Stomach smooth muscle (tissue), 2 donors: ENCODE results near the gene EPSTI1.

ENCODE experiments used
- H3K27ac ChIP-seq: one replicate; pipeline ENCODE4 v1.7.0; 2013; ENCODE audit warnings: mild to moderate bottlenecking, low read length, inconsistent platforms
- H3K27me3 ChIP-seq, 2 donors: one replicate each; pipeline ENCODE4 v1.7.0; 2013; ENCODE audit warnings: low read length in 2 of 2; ENCODE audit not compliant: insufficient read depth in 2 of 2, control insufficient read depth in 1 of 2
- H3K36me3 ChIP-seq, 2 donors: one replicate each; pipeline ENCODE4 v1.7.0; 2013; ENCODE audit warnings: low read length in 2 of 2; ENCODE audit not compliant: control insufficient read depth in 2 of 2, insufficient read depth in 2 of 2
- H3K4me1 ChIP-seq: one replicate; pipeline ENCODE4 v1.7.0; 2013; ENCODE audit warnings: low read length; ENCODE audit not compliant: control insufficient read depth, insufficient read depth
- H3K4me3 ChIP-seq, 2 donors: one replicate each; pipeline ENCODE4 v1.7.0; 2013; ENCODE audit warnings: low read length in 2 of 2
- H3K9ac ChIP-seq, 2 donors: one replicate each; pipeline ENCODE4 v1.7.0; 2013; ENCODE audit warnings: low read length in 2 of 2, mild to moderate bottlenecking in 1 of 2
- H3K9me3 ChIP-seq, 2 donors: one replicate each; pipeline ENCODE4 v1.7.0; 2013; ENCODE audit warnings: low read length in 2 of 2; ENCODE audit not compliant: control insufficient read depth in 2 of 2
- donor health status: healthy.
- donor health status: Pancreatic carcinoma.

The EPSTI1 gene

DNA sequence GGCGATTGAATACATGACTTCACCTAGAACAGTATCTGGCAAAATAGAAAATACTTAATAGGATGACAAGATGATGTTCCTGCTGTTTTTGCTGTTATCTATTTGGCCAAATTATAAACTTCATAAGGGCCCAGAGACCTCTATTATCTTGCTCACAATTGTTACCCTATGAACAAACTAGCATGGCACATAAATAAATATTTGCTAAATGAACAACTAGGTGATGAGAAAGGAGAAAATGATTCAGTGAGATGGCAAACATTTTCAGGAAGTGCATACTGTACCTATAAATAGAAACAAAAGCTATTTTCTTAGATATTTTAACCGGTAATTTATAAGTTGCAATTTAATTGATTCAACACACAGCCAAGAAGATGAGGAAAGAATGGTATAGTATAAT, 132.3 kb downstream of the EPSTI1 start:
- Histone ChIP-seq H3K9ac (no peak overlapping the region), H3K27ac (no peak overlapping the region), H3K4me1 (no peaks in the 10 kb centered on the region), H3K4me3 (no peak overlapping the region), H3K9me3 (no peaks in the 10 kb centered on the region), H3K27me3 (no peaks in the 10 kb centered on the region), H3K36me3 (no peaks in the 10 kb centered on the region)

- Histone ChIP-seq H3K4me3 (no peak overlapping the region), H3K36me3 (no peaks in the 10 kb centered on the region), H3K9me3 (no peaks in the 10 kb centered on the region), H3K27me3 (no peaks in the 10 kb centered on the region), H3K9ac (no peak overlapping the region), H3K4me1 (no peaks in the 10 kb centered on the region), H3K27ac (no peak overlapping the region)
These were observed 136.6 kb downstream of the EPSTI1 start for GRCh38 chr13:42855410-42855809.

- no peaks in the 10 kb centered on the region for H3K27me3 ChIP-seq
- no peaks in the 10 kb centered on the region for H3K4me1 ChIP-seq
- no peak overlapping the region for H3K9ac ChIP-seq
- H3K9me3 ChIP-seq: no peaks in the 10 kb centered on the region
- H3K4me3 ChIP-seq: no peak overlapping the region
- H3K27ac ChIP-seq: no peak overlapping the region
- no peaks in the 10 kb centered on the region for H3K36me3 ChIP-seq
These were observed 139.9 kb downstream of the EPSTI1 start for GRCh38 chr13:42852136-42852535.

DNA sequence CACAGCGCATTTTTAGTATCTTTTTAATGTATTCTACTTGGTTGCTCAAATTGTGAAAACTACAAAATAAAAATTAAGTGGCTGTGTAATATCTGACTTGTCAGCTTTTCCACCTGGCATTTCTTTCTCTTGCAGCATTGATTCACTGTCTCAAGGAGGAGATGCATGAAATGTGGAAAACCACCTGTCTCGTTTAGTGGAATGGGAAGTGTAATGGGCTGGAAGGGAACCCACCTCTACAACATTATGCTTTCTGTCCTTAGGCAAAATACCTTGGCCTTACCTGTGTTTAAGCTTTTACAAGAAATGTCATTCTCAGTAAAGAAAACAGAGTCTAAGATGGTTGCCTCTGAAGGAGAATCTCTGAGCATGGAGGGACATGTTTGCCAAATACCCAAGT, 142.8 kb downstream of the EPSTI1 start:
- no peaks in the 10 kb centered on the region for H3K36me3 ChIP-seq
- no peaks in the 10 kb centered on the region for H3K4me1 ChIP-seq

GRCh38 chr13:42847891-42848663, 144.0 kb downstream of the EPSTI1 start:
- no peaks in the 10 kb centered on the region for H3K9me3 ChIP-seq
- no peak overlapping the region for H3K4me3 ChIP-seq
- H3K36me3 ChIP-seq: no peaks in the 10 kb centered on the region
- no peaks in the 10 kb centered on the region for H3K4me1 ChIP-seq
- H3K9ac ChIP-seq: no peak overlapping the region
- H3K27ac ChIP-seq: no peak overlapping the region
- no peaks in the 10 kb centered on the region for H3K27me3 ChIP-seq

More for the DNA sequence above, 142.8 kb downstream of the EPSTI1 start:
- H3K4me3 ChIP-seq: no peak overlapping the region
- no peak overlapping the region for H3K27ac ChIP-seq
- H3K9ac ChIP-seq: no peak overlapping the region
- H3K27me3 ChIP-seq: no peaks in the 10 kb centered on the region
- H3K9me3 ChIP-seq: no peaks in the 10 kb centered on the region

GRCh38 chr13:42836930-42837690, 154.9 kb downstream of the EPSTI1 start:
- Histone ChIP-seq H3K9ac (no peak overlapping the region), H3K4me3 (no peak overlapping the region), H3K27me3 (no peaks in the 10 kb centered on the region), H3K9me3 (no peaks in the 10 kb centered on the region), H3K4me1 (no peaks in the 10 kb centered on the region), H3K36me3 (no peaks in the 10 kb centered on the region), H3K27ac (no peak overlapping the region)
